Activated CD4-positive, alpha-beta T cell treated with anti-CD3 and anti-CD28 coated beads, Interleukin-2, amount 50 U/mL, for 1 hour (primary cell): ENCODE measurements around the gene MTUS2.

Source experiments
- DNase-seq: peaks from one replicate; pipeline ENCODE4 v3.0.0-alpha.2; 2020

Gene MTUS2

GRCh38 chr13:29266261-29266660 lies 446.1 kb downstream of the MTUS2 start:
- no peak for DNase-seq

- no peak for DNase-seq
These were observed 446.9 kb downstream of the MTUS2 start for GRCh38 chr13:29266756-29267733.

GRCh38 chr13:29270271-29270985 lies 450.3 kb downstream of the MTUS2 start:
- DNase-seq, result no peak

GRCh38 chr13:29271606-29272005 lies 451.5 kb downstream of the MTUS2 start:
- DNase-seq, result no peak

DNA sequence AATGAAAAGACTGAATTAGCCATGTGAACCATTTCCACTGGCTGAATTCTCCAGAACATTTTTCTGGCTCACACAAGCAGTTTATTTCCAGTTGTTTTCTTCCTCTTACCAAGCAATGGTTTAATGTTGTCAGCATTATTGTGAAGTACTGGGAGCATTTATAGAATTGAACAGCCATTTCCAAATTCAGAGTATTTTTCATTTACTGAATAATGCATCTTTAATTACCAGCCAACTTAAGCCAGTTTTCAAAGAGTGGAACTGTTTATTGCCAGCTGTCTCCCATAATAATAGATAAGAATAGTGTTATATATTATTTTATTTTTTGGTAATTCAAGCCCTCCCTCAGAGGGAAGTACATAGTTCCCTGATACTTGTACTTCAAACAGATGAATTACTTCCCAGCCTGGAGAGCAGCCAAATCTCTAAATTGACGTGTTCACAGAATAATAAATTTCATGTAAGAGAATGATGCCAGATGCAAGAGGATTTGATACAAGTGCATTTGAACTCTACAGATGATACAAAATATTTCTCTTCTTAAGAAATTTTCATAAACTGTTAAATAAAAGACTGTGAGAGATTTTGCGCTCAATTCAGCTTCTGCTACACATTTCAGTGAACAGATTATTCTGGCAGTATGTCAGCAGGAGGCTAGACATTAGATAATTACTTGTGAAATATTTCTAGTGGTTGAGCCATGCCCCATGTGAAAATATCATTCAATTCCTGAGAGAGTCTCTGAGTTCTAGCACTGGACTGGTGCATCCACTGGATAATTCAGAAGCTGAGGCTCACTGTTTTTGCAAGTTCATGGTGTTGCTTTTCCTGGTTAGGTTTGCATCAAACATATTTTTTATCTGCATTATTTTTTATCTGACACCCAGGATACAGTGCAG lies 459.5 kb downstream of the MTUS2 start:
- DNase-seq, result no peak

DNA sequence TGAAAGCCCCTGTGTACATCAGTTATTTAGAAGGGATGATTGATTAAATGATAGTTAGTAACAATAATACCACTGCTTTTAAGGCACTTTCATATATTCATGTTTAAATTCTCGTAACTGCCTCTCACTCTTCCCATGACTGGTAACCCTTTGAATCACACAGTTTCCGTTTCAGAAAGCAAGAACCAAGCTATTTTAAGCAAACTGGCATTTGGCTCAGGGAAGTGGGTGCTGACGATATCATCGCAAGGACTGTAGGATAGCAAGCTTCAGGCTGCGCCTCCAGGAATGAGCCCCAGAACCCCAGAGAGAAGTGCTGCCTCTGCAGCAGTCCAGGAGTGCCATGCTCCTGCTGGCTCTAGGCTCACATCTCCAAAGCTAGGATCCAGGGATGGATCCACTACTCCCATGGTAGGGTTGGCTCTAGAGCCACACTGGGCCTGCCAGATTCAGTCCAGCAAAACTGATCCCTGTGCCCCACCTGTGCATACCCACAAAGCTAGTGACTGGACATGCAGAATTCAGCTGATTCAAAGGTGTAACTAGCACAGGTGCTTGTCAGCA lies 461.9 kb downstream of the MTUS2 start:
- no peak for DNase-seq

DNA sequence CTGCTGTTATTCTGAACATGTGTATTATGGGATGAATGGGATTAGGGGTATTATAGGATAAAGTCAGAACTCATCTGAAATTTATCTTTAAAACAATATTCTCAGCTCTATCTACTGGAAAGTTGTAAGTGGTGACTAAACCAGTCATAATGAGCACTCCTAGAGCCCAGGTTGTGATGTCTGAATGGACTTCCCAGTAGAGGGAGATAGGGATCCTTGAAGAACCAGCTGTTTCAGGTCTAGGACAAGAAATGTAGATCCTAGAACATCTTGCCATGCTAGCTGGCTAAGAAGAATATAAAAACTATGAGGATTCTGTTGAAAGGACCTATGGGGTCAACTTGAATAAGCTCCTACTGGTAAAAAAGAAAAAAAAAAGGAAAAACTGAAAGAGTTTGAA lies 464.6 kb downstream of the MTUS2 start:
- no peak for DNase-seq

GRCh38 chr13:29287237-29287636 lies 467.1 kb downstream of the MTUS2 start:
- DNase-seq, result no peak

- DNase-seq, result no peak
These were observed 471.9 kb downstream of the MTUS2 start for GRCh38 chr13:29292045-29292444.

- no peak for DNase-seq
These were observed 474.7 kb downstream of the MTUS2 start for GRCh38 chr13:29294821-29295220.

GRCh38 chr13:29301027-29301426 lies 480.9 kb downstream of the MTUS2 start:
- no peak for DNase-seq

GRCh38 chr13:29304148-29304547 lies 484.0 kb downstream of the MTUS2 start:
- no peak for DNase-seq

DNA sequence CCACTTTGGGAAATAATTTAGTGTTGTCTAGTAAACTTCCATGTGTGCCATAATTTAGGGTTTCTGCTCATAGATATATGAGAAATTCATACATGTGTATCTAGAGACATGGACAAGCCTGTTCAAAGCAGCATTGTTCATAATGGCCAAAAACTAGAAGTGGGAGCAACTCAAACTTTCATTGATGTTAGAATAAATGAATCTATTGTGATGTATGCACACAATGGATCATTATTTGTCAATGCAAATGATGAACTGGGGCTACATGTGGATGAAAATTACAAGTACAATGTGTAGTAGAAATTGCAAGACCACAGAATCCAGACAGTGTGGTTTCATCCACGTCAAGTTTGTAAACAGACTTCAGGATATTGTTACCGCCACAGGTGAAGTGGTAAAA lies 490.7 kb downstream of the MTUS2 start:
- DNase-seq, result no peak

GRCh38 chr13:29315847-29316246 lies 495.7 kb downstream of the MTUS2 start:
- no peak for DNase-seq

DNA sequence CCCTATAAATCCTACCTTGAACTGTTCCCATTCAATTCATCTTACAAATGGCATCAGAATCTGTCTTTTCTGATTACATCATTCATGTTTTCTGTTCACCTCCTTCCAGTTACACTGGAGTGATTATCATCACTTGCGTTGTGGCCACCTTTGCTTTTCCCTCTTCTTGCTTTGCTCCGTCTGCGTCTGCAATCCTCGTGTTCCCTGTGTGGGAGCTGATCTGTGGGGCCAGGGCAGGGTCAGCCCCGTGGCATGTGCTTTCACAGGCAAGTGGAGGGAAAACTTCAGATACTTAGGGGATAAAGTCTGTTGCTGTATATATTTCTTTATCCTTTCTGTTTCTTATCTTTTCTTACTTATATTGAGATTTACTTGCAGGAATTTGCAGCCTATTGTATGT lies 497.7 kb downstream of the MTUS2 start:
- no peak for DNase-seq

- DNase-seq, result no peak
These were observed 498.6 kb downstream of the MTUS2 start for GRCh38 chr13:29318741-29319140.

DNA sequence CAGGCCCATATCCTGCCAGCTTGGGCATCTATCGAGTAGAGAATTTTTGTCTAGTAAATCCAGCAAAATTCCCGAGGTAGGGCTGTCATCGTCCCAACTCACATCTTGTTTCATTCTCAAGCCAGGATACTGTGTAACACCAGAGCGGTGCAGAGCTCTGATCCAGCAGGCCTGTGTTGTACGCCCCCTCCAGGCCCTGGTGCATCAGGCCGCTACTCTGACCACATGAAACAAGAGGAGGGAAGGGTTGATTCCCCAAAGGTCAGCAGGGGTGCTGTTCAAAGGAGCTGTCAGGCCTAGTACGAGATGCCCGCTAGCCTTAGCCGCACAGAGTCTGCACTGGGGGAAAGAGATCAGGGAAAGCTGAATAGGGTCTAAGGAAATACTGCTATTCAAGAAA lies 499.3 kb downstream of the MTUS2 start:
- DNase-seq, result no peak

DNA sequence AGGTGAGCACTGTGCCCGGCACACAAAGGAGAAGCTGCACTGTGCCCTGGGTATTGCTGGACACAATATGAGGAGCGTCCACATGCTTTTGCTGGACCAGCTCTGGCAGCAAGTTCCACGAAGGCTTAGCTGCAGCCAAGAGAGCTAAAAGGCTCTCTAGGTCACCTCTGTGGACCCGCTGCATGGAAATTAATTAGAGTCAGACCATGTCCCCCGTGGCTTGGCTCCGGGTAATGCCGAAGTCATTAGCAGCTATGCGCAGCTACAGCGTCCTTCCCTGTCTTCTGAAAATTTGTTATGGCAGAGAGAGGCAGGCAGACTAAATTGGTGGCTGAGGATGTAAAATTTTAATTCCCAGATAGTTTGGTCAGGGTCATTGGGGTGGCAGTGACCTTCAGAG lies 503.8 kb downstream of the MTUS2 start:
- no peak for DNase-seq

GRCh38 chr13:29324601-29325000 lies 504.5 kb downstream of the MTUS2 start:
- DNase-seq, result no peak

GRCh38 chr13:29328501-29328900 lies 508.4 kb downstream of the MTUS2 start:
- DNase-seq, result no peak

DNA sequence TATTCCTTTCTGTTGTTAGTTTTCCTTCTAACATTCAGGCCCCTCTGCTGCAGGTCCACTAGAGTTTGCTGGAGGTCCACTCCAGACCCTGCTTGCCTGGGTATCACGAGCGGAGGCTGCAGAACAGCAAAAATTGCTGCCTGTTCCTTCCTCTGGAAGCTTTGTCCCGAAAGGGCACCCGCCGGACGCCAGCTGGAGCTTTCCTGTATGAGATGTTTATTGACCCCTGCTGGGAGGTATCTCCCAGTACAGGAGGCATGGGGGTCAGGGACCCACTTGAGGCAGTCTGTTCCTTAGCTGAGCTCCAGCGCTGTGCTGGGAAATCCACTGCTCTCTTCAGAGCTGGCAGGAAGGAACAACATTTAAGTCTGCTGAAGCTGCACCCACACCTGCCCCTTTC lies 516.2 kb downstream of the MTUS2 start:
- no peak for DNase-seq

DNA sequence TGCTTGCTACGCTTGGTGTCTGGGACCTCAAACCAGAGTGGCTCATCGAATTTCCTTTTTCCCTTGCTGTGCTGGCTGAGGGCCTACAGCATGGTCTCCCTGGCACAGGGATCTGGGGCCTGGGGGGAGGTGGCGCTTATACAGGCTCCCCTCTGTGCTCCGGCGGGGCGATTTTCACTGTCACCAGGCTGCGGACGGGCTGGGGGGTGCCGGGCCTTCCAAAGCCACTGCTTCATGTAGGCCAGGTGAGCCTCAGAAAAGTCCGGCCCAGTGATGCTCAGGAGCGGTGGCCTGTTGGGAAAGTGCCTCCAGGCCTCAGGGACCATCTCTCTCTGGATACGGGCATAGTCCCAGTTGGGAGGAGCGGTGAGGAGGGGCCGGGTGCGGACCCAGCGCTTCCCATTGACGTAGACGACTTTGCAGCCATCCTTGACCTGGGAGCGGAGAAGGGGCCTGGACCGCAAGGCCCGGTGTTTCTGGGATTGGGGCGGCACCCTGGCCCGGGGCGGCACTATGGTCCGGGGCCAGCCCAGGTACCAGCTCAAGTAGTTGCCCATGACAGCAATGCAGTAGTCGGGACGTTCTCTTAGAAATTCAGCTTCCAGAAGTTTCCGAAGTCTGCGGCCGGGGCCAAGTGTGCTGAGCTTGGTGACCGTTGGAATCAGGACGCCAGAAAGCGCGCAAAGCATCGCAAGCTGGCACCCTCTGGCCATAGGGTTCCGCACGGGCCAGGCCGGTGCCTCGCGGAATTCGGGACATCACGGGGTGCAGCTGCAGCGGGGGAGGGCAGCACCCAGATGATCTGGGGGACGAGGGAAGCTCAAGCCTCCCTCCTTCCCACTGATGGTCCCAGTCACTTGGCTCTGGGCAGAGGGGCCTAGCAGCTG lies 519.5 kb downstream of the MTUS2 start:
- no peak for DNase-seq
